ENCODE results near the gene CELA2B. TPM values are rescaled to one million over a fixed set of nuclear protein-coding genes. Genes with fewer than 3 reads are reported as not detected.

CELA2B gene
- total and polyA plus RNA-seq, 10 of the 15 experiments (the other 5 are each of a cell fraction or from before 2014, with no cell fraction given): not detected

DNA sequence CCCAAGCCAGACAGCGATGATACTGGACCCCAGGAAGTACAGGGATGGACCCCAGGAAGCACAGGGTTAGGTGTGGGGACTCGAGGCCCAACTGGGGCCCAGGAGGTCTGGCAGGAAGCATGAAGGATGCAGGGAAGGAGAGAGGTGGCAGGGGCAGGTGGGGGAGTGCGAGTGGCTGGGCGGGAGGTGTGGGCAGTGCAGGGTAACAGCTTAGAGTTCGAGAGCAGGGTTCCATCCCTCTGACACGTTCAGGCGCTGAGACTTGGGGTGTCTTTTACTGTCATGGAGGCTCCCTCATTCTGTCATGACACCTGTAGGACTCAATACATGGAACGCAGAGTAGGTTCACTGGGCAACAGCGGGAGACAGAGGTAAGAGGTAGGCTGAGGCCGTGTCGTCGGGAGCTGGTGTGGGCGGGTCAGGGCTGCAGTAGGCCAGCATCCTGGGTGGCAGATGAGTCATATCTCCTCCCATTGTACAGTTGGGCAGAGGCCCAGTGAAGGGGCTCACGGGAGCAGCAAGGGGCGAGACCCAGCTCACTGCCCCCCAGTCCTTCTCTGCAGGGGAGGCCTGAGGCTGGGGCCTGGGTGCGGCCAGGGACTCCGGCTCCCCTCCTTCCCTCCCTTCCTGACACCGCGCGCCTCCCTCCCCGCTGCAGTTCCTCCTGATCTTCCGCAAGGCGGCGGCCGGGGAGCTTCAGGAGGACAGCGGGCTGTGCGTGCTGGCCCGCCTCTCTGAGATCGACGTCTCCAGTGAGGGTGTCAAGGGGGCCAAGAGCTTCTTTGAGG lies 49.2 kb upstream of the CELA2B start:
- Histone ChIP-seq H3K36me3 (ENCODE audit: control insufficient read depth in 2 of 2, insufficient read depth in 2 of 2, low read length in 1 of 2) (peaks cover 6 to 23% of the 10 kb centered on the region in 2 experiments; a peak in 3 of 4 replicates), H3K4me3 (no peak overlapping the region), H2AFZ (ENCODE audit: control insufficient read depth, low read depth, low read length) (no peak overlapping the region), H3K9me3 (replicated peaks; ENCODE audit: control insufficient read depth, insufficient read depth, low read length) (no peaks in the 10 kb centered on the region), H3K79me2 (ENCODE audit: control insufficient read depth, insufficient read depth, low read length) (peaks cover 6% of the 10 kb centered on the region), H4K20me1 (ENCODE audit: control insufficient read depth, insufficient read depth) (peaks cover 4% of the 10 kb centered on the region; the same call in 1 of the 2 replicates), H3K27ac (ENCODE audit: control insufficient read depth, insufficient read depth) (no peak overlapping the region), H3K4me1 (ENCODE audit: control insufficient read depth, insufficient read depth, low read length) (no peaks in the 10 kb centered on the region), H3K4me2 (ENCODE audit: control insufficient read depth, insufficient read depth) (no peak overlapping the region), H3K27me3 (replicated peaks in 1 of 2; ENCODE audit: control insufficient read depth in 2 of 2, insufficient read depth in 2 of 2, low read length in 1 of 2) (no peaks in the 10 kb centered on the region), H3K9ac (ENCODE audit: control insufficient read depth, insufficient read depth, low read length) (no peak overlapping the region)
- FAIRE-seq: no peak
- 86% methylated on average over 29 of the region's 30 CpGs for WGBS (ENCODE audit: insufficient coverage, insufficient replicate concordance, low lambda C conversion rate, missing lambda C conversion rate)
- DNase-seq (ENCODE audit: low read depth, low spot score): no peak
- SMC1A ChIA-PET (ENCODE audit: uncharacterized antibody, unreplicated experiment): interaction anchor here (0.8 kb wide), 1 partner anchor 103 kb away, joined by 5 read pairs; no protein-coding TSS in a partner anchor
- intact Hi-C loops (cut with micrococcal nuclease; ENCODE audit: unreplicated experiment): no loop called here
- no peak for TF ChIP-seq RCOR1 (conservative IDR thresholded peaks at IDR 0.05; ENCODE audit: low read depth, low read length)
- no peak for TF ChIP-seq GATAD2B (conservative IDR thresholded peaks at IDR 0.05; ENCODE audit: low read depth)
- TF ChIP-seq IKZF1 (conservative IDR thresholded peaks at IDR 0.05): no peak
- TF ChIP-seq, protein P1, sequence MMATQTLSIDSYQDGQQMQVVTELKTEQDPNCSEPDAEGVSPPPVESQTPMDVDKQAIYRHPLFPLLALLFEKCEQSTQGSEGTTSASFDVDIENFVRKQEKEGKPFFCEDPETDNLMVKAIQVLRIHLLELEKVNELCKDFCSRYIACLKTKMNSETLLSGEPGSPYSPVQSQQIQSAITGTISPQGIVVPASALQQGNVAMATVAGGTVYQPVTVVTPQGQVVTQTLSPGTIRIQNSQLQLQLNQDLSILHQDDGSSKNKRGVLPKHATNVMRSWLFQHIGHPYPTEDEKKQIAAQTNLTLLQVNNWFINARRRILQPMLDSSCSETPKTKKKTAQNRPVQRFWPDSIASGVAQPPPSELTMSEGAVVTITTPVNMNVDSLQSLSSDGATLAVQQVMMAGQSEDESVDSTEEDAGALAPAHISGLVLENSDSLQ (IDR thresholded peaks at IDR 0.05): no peak
- no peak for TF ChIP-seq JUND (IDR thresholded peaks at IDR 0.05; ENCODE audit: low read depth, low read length)
- TF ChIP-seq LARP7 (IDR thresholded peaks at IDR 0.05): no peak
- no peak for TF ChIP-seq EED (IDR thresholded peaks at IDR 0.05; ENCODE audit: low read depth)
- TF ChIP-seq WRNIP1 (IDR thresholded peaks at IDR 0.05; ENCODE audit: borderline replicate concordance, low read depth, low read length): no peak
- TF ChIP-seq HDAC2 (IDR thresholded peaks at IDR 0.05): no peak
- TF ChIP-seq PML (IDR thresholded peaks at IDR 0.05; ENCODE audit: low read length): no peak
- no peak for TF ChIP-seq TARDBP (IDR thresholded peaks at IDR 0.05; ENCODE audit: borderline replicate concordance)
- no peak for TF ChIP-seq HCFC1 (IDR thresholded peaks at IDR 0.05; ENCODE audit: low read length)
- TF ChIP-seq EGR1 (IDR thresholded peaks at IDR 0.05; ENCODE audit: borderline replicate concordance in 1 of 2, low read depth in 2 of 2, low read length in 2 of 2): no peak
- TF ChIP-seq, protein P2, sequence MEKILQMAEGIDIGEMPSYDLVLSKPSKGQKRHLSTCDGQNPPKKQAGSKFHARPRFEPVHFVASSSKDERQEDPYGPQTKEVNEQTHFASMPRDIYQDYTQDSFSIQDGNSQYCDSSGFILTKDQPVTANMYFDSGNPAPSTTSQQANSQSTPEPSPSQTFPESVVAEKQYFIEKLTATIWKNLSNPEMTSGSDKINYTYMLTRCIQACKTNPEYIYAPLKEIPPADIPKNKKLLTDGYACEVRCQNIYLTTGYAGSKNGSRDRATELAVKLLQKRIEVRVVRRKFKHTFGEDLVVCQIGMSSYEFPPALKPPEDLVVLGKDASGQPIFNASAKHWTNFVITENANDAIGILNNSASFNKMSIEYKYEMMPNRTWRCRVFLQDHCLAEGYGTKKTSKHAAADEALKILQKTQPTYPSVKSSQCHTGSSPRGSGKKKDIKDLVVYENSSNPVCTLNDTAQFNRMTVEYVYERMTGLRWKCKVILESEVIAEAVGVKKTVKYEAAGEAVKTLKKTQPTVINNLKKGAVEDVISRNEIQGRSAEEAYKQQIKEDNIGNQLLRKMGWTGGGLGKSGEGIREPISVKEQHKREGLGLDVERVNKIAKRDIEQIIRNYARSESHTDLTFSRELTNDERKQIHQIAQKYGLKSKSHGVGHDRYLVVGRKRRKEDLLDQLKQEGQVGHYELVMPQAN (conservative IDR thresholded peaks at IDR 0.05): no peak
- no peak for TF ChIP-seq SUPT20H (IDR thresholded peaks at IDR 0.05; ENCODE audit: borderline replicate concordance, control insufficient read depth, low read depth, low read length)
- TF ChIP-seq BHLHE40 (IDR thresholded peaks at IDR 0.05; ENCODE audit: borderline replicate concordance in 1 of 2, low read depth in 2 of 2, low read length in 1 of 2): no peak
- no peak for TF ChIP-seq KLF5 (IDR thresholded peaks at IDR 0.05; ENCODE audit: partially characterized antibody)
- RAD21 ChIA-PET (ENCODE audit: unreplicated experiment): interaction anchor here (1.5 kb wide), 1 partner anchor 103 kb away, joined by 5 read pairs; no protein-coding TSS in a partner anchor
- CTCF ChIA-PET: interaction anchor here (1.0 kb wide), 1 partner anchor 103 kb away, joined by 3 read pairs; no protein-coding TSS in a partner anchor
- BruUV-seq (replicated peaks): no TSS peak
- in situ Hi-C loops (cut with MboI): loop anchor here (5.0 kb wide), 1 partner anchor 99 kb away; no protein-coding TSS in a partner anchor
- POLR2A ChIA-PET: no interaction called here
- no peak for ATAC-seq

Measured in GM12878 (cell line).